WERI-Rb-1 (cell line): Measurements from ENCODE around the gene TPSAB1.

ENCODE experiments used
- DNase-seq: peaks from one replicate; pipeline ENCODE4 v3.0.0-alpha.2; 2020
- H3K27ac ChIP-seq: fragments of 250-450 bp; sonication (Bioruptor Pico); 2 replicates; pipeline ENCODE4 v1.5.1; 2020; ENCODE audit warnings: mild to moderate bottlenecking, moderate library complexity
- H3K27me3 ChIP-seq: fragments of 250-450 bp; sonication (Bioruptor Pico); 2 replicates; pipeline ENCODE4 v1.5.1; 2021; ENCODE audit warnings: mild to moderate bottlenecking, low read depth, moderate library complexity; ENCODE audit not compliant: insufficient read depth, severe bottlenecking
- H3K36me3 ChIP-seq: fragments of 250-450 bp; sonication (Bioruptor Pico); 2 replicates; pipeline ENCODE4 v1.5.1; 2020; ENCODE audit warnings: mild to moderate bottlenecking, moderate library complexity
- H3K4me3 ChIP-seq: 2 replicates; pipeline ENCODE4 v1.5.1; 2011; ENCODE audit warnings: low read depth, mild to moderate bottlenecking, control low read depth, low read length
- H3K9me3 ChIP-seq: fragments of 250-450 bp; sonication (Bioruptor Pico); 2 replicates; pipeline ENCODE4 v1.5.1; 2021; ENCODE audit warnings: mild to moderate bottlenecking, moderate library complexity; ENCODE audit not compliant: severe bottlenecking
- CTCF ChIP-seq: IDR thresholded peaks from 2 replicates; pipeline ENCODE4 v1.5.1; 2011; ENCODE audit warnings: low read depth, mild to moderate bottlenecking, control low read depth, inconsistent platforms, low read length

The TPSAB1 gene

GRCh38 chr16:1289477-1289866, 49.0 kb downstream of the TPSAB1 start:
- no peak for TF ChIP-seq CTCF
- Histone ChIP-seq H3K27ac (no peak overlapping the region), H3K9me3 (no peaks in the 10 kb centered on the region), H3K4me3 (no peak overlapping the region), H3K36me3 (no peaks in the 10 kb centered on the region), H3K27me3 (no peaks in the 10 kb centered on the region)
- no peak for DNase-seq

GRCh38 chr16:1290063-1290501, 49.6 kb downstream of the TPSAB1 start:
- Histone ChIP-seq H3K4me3 (no peak overlapping the region), H3K27ac (no peak overlapping the region), H3K27me3 (no peaks in the 10 kb centered on the region), H3K36me3 (no peaks in the 10 kb centered on the region), H3K9me3 (no peaks in the 10 kb centered on the region)
- DNase-seq = no peak
- no peak for TF ChIP-seq CTCF

- no peak for DNase-seq
- Histone ChIP-seq H3K4me3 (no peak overlapping the region), H3K36me3 (no peaks in the 10 kb centered on the region), H3K27ac (no peak overlapping the region), H3K27me3 (no peaks in the 10 kb centered on the region), H3K9me3 (no peaks in the 10 kb centered on the region)
- no peak for TF ChIP-seq CTCF
Measured at GRCh38 chr16:1290860-1291575, 50.5 kb downstream of the TPSAB1 start.

- H3K9me3 ChIP-seq = no peaks in the 10 kb centered on the region
- H3K36me3 ChIP-seq = no peaks in the 10 kb centered on the region
- DNase-seq = no peak
- no peaks in the 10 kb centered on the region for H3K27me3 ChIP-seq
- TF ChIP-seq CTCF = no peak
- no peak overlapping the region for H3K4me3 ChIP-seq
- H3K27ac ChIP-seq = no peak overlapping the region
Measured at GRCh38 chr16:1291576-1291974, 51.1 kb downstream of the TPSAB1 start.
